K562 (cell line): Measurements from ENCODE around the gene CDHR1.

ENCODE experiments used
- EP300 ChIP-seq: IDR thresholded peaks from 2 replicates; pipeline ENCODE4 v1.6.1; 2012; ENCODE audit warnings: low read length, improper control_type of control experiment
- MEF2A ChIP-seq: IDR thresholded peaks from 2 replicates; pipeline ENCODE4 v1.6.1; 2011; ENCODE audit warnings: low read depth, mild to moderate bottlenecking, low read length, moderate library complexity; ENCODE audit not compliant: control insufficient read depth
- NCOR1 ChIP-seq: fragments of 450-650 bp; IDR thresholded peaks from 2 replicates; pipeline ENCODE4 v1.6.1; 2016; ENCODE audit warnings: mild to moderate bottlenecking, moderate library complexity
- POLR2AphosphoS5 ChIP-seq: IDR thresholded peaks from 2 replicates; pipeline ENCODE4 v1.6.1; 2011; ENCODE audit warnings: mild to moderate bottlenecking, low read depth, low read length, moderate library complexity; ENCODE audit not compliant: control insufficient read depth, insufficient read depth

- no peak for TF ChIP-seq MEF2A
- TF ChIP-seq POLR2AphosphoS5 = no peak
- TF ChIP-seq NCOR1 = no peak
- no peak for TF ChIP-seq EP300
Measured at GRCh38 chr10:84149854-84150253, 44.5 kb upstream of the CDHR1 start.
